Stimulated activated CD4-positive, alpha-beta T cell treated with anti-CD3 and anti-CD28 coated beads, Interleukin-1b, Interleukin-23, amount 100 ng/mL, for 24 hours (primary cell): ENCODE results near the gene SMYD3.

Source experiments
- DNase-seq, 4 experiments: peaks; one replicate each; pipeline ENCODE4 v3.0.0-alpha.2; 2020; ENCODE audit warnings: low read depth in 4 of 4, low spot score in 1 of 4

Gene SMYD3

DNA sequence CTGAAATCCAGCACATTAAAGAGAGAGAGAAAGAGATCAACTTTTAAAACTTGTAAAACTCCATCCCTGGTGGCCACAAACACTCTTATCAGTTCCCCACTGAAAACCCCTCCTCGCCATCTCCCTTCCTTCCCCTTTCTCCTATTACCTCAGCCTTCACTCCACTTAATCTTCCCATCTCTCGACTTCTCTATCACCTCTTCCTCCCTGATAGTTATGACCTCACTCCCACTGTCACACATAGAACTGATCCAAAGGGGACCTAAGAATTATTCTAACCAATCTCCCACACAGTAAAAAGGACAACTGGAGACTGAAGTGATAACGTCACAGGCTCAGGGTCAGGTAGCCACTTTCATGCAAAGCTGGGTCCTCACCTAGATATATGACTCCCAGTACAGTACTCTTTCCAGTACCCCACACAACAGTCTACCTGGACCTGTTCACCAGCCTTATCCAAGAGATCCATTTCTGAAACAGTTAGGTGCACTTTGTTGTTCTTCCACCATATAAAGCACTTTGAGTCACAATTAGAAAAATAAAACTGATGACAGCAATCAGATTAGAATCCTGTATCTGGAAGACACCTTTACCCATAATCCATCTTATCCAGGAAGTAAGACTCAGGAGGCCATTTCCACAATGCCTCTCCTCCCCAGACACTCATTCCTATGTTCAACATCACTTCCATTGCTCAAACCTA lies 324.8 kb downstream of the SMYD3 start:
- DNase-seq, result no peak

DNA sequence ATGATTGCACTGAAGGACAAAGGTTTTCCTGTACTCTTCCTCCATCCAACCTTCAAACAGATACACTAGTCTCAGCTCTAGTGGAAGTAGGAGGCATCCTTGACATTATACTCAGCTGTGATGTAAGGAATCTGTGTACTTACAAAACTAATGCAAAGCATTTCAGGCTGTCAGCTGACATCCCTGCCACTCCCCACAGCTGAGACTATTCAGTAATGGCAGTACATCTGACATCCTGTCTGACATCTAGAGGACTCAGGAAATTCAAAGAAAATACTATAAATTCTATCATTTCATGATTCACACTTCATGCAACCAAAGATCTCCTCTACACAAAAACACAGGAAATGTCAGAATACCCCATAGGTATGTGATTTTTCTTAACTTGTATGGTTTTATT lies 325.8 kb downstream of the SMYD3 start:
- DNase-seq, result no peak

DNA sequence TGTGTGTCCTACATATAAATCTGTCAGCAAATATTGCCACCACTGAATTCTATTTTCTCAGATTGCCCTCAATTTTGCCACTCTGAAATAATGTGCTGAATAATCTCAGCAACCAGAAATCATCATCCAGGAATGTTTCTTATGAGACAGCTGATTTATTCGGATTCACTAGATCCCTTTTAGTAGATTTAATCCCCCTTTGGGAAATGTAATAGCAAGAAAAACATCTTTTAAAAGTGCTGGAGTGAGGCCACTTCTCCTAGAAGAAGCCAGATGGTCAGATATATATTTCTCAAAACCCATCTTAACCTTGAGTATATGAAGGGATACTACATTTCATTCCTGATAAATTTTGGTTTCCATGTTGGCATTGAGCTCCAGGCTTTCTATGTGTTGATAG lies 327.7 kb downstream of the SMYD3 start:
- no peak for DNase-seq

DNA sequence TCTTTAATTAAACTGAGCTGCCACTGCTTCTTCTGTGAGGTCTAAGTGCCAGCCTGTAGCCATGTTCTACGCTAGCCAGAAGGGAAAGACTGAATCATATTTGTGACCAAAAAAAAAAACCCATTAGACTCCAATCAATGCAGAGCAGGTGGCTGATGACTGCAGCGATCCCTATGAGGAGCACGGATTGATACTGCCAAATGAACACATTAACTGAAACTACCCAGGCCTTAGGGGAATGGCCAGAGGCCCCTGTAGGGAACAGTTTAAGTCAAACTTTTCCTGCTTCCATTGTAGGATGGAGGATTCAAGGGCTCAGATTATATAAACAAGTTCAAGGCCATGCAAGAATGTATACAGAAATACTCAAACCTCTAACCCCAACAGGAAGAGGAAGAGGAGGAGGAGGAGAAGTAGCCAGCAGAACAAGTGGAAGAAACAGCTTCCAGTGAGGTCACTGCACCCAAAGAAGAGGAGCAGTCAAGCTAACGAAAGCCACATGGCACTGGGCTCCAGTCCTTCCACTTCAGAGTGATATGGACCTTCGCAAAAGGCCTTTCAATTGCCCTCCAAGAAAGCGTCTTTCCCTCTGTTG lies 328.3 kb downstream of the SMYD3 start:
- DNase-seq, result no peak

DNA sequence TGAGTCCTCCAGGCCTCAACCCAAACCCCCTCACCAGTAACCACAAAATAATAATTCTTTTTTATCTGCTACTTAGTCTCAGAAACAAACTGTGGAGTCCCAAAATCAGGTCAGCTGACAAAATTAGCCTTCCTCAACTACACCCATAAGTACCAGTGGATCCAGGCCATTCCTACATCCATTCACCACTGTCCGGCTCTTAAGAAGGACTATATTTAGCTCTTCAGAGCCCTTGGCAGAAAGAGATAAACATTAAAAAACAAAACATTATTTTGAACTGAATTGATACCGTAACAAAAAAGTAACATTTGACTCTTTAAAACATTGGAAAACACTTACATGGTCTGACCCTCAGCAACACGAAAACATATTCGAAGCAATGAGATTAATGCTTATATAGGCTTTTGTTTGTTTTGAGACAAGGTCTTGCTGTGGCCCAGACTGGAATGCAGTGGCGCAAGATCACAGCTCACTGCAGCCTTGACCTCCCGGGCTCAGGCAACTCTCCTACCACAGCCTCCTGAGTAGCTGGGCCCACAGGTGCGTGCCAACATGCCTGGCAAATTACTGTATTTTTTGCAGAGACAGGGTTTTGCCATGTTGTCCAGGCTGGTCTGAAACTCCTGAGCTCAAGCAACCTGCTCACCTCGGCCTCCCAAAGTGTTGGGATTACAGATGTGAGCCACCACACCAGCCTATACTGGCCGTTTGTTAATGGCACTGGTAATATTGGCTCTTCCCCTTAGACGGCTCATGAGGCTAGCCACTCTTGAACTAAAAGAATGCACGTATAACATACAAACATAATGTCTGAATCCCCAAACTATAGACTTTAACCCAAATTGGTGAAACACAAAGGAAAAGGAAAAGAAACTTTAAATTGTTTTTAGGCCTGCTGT lies 330.7 kb downstream of the SMYD3 start:
- no peak for DNase-seq

DNA sequence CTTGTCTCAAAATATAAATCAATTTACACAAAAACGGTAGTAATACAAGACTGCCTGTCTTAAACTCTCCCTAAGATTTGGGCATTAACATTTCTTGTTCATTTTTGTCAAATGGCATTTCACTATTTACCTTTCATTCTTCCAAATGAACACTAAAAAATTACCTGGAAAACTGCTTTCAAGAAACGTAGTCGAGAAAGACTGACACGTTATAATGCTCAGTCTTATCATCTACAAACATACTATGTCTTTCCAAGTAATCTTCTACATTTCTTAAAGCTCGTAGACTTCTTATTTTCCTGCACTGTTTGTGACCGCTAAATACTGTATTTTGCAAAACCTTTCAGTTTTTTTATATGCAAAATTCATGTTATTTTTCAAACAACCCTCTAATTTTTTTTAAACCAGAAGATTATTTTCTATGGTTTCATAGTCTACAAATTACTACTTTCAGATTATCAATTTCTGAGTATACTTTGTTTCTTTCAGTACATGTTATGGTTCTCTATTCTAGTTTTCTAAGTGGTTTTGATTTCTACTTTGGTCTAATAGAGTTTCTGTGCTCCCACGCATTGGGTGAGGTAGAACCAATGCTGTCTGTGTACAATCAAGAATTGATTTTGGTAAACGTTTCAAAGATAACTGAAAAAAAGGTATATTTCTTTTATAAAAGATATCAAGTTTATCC lies 336.4 kb downstream of the SMYD3 start:
- no peak for DNase-seq

DNA sequence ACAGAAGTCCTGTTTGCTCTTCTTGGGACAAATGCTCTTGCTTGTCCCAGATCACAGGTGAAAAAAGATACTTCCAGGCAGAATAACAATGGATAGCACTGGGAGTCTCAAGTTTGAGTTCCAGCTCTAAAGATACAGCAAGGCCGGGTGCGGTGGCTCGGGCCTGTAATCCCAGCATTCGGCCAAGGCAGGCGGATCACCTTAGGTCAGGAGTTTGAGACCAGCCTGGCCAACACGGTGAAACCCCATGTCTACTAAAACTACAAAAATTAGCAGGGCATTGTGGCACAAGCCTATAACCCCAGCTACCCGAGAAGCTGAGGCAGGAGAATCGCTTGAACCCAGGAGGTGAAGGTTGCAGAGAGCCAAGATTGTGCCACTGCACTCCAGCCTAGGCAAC lies 337.6 kb downstream of the SMYD3 start:
- no peak for DNase-seq

DNA sequence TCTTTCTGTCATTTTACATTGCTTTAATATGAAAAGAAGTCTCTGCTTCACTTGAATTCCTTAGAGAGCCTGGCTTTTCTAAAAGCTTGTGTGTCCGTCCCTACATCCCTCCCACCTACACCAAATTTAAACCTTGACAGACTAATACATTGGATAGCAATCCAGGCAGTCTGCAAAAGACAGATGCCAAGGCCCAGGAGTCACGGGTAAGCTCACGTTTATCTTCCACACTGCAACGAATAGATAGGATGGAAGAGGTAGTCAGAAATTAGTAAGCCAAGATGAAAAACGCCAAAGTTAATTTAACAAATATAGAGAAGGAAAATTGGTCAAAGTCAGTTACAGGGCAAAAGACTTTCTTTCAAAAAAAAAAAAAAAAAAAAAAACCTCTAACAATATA lies 338.1 kb downstream of the SMYD3 start:
- DNase-seq, result no peak

DNA sequence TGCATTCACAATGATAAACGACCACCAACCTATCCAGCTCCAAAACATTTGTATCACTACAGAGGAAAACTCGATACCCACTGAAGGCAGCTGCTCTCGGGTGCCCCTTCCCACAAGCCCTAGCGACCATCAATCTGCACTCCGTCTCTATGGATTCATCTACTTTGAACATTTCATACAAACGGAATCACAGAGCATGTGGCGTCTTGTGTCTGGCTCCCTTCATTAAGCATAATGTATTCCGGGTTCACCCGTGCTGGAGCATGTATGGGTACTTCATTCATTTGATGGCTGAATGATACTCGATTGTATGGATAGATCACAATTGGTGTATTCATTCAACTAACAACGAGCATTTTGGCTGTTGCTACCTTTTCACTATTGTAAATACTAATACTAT lies 340.2 kb downstream of the SMYD3 start:
- no peak for DNase-seq

DNA sequence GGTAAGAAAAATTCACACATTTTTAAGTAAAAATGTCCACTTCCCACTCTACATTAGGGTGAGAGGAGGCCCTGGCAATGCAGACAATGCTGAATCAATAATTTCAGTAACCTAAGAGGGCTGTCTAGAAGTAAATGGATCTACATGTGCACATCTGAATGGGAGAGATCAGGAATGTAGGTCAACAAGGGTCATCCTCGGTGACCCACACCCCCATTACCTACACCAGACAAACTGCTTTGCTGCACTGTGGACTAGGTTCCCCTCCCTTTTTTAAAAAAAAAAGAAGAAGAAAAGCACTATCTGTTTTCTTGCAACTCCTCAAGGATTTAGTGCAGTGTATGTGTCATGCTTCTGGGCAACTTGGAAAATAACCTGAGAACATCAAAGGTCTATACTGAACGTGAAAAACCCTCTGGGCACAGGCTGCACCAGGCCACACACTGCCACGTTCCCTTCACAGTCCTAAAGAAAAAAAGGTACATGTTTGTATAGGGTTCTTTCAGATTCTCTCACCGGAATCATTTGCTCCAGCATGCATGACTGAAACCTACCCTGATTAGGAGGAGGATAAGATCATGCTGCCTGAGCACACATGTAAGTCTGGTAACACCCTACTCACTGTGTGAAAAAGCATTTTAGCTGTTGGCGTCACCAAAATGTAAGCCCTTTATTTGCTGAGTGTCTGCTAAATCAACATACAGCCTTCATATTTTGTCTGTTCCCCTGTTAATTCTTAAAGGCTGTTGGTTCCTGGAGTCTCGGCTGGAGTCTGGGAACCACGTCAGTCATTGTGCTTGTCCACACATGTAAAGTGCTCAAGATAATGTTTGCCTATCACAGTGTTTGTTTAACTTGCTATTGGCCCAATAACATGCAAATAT lies 341.0 kb downstream of the SMYD3 start:
- no peak for DNase-seq

DNA sequence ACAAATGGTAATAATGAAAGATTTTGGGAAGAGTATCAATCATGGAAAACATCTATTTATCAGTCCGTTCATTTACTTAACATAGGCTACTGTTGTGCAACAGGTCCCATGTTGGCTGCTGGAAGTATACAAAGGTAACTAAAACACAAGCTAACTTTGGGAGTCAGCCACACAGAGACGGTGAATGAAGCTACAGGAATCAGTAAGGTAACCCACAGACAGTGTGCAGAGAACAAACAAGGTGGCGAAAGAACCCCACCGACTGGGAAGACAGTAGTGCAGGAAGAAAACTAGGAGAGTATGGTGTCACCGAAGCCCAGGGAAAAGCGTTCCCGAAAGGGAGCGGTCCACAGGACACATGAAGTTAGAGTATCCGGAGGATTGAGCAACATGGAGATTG lies 342.3 kb downstream of the SMYD3 start:
- DNase-seq, result no peak

DNA sequence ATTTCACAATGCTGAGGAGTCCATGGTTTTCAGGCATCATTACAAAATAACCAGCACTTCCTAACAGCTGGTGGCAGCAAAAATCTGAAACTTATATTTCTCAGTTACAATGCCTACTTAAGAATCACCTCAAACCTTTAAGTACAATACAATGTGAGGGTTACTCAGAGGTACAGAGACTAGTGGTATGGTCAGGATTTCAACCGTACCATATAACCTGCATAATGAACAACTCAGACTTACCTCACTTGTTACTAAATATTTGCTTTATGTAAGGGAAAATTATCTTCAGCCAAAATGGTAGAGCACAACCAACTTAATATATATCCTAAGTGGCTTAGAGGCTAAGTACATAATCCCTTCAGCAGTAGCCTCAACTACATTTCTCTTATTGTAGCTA lies 344.5 kb downstream of the SMYD3 start:
- no peak for DNase-seq

DNA sequence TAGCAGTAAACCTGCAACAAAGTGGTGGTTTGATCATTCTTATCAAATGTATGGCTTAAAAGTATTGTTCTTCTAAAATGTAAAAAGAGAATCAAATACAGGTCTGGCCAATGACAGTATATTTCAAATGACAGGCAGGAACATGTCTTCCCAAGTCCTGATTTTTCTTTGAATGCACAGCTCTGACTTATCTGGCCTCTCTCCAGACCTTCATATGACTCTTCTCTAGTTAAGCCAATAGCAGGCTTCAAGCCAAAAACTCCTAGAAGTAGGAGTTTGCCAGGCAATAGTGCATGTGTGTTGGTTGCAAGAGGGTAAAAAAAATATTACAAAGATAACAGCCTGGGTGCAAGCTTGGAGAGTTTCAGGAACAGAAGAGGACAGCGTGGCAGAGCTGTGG lies 345.5 kb downstream of the SMYD3 start:
- no peak for DNase-seq

DNA sequence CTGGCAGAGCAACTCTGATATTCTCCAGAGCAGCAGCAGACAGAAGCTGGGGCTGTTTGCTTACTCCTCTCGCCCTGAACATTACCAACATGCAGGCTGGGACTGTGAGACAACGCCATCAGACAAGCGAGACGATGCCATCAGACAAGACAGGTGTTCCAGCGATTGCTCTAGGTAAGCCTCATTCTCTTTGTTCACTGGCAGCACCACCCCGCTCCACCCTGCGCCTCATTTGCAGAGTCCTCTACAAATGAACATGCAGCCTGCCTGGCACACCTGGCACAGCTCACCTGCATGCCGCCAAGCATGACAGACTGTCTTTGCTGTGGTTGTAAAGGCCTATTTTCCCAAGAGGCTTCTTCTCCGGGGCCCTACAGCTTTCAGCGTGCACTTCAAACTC lies 346.2 kb downstream of the SMYD3 start:
- DNase-seq, result no peak

DNA sequence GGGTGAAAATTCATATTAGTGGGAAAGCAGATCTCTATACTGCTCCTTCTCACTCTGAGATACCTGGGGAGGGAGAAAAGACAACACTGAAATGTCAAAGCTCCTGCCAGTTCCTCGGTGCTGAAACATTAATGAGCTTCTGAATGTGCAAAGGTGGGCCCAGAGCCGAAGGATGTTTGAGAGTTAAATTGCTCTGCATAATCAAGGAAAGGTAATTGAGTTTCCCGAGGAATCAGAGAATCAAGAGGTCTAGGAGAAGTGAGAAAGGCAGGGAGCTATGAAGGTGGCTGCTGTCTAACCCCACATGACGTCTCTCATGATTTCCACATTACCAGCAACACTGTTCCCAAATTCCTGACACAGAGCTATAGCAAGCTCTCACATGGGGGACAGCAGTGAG lies 346.7 kb downstream of the SMYD3 start:
- DNase-seq, result no peak

DNA sequence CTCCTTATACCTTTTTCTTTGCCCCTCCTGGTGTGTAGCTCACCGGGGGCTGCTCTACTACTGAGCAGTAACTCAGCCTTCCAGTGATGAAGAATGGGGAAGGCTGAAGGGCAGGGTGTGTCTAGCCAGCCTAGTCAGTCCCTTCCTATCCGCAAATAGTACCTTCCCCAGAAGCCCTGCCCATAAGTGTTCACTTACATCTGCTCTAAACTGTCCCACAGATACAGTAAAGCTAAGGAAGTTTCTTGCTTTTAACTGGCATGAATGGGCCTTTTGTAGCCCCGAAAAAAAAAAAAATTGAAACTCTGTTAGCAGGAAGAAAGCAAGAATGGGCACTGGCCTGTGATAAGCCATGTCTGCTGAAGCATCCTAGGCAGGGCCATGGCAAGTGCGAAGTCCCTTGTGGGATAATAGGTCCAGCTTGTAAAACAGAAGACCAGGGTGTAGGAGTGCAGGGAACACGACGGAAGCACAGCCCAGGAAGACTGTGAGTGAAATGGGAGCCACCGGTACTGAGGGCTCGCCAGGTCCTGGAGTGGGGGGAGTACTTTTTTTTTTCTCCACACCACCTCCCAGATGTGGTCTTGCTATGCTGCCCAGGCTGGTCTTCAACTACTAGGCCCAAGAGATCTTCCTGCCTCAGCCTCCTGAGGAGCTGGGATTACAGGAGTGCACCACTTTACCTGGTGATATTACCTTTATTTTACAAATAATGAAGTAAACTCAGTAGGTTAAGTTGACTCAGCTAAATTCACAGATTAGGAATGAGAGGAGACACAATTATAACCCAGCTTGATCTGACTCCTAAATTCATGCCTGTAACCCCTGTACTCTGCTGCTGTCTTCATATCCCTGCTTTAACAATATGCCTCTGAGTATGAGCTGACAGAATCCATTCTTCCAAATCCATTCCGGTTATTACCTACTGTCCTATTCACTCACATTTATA lies 347.5 kb downstream of the SMYD3 start:
- DNase-seq, result no peak

DNA sequence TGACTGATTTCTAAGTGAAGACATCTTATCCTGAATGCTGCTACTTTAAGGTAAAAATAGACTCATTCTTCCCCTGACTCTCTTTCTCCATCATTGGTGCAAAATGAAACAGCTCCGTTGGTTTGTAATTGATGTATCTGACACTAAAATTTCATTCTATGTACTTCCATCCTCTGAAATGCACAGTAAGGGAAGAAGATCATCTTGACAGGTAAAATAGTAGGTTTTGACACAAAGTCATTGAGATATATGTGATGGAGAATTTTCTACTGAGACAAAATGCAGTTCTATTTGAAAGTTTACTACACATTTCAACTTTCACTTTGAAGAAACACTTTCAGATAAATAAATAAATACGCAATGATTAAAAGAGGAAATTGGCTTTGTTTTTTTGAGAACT lies 348.9 kb downstream of the SMYD3 start:
- DNase-seq, result no peak

DNA sequence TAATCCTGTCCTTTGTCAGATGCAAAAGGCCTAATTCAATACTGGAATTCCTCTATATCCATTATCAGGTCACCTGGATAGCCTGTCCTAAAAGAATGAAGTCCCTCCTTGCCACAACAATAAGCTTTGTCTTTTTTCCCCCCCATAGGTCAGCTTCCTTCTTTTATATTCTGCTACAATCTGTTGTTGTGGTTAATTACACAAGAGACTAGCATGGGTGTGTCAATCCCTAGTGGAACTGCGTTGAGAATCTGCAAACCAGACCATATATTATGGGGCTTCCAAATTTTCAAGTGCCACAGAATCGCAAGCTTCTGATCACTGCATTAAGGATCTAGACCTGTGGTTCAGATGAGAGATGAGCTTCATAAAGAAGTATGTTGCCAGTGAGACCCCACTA lies 349.6 kb downstream of the SMYD3 start:
- DNase-seq, result no peak

DNA sequence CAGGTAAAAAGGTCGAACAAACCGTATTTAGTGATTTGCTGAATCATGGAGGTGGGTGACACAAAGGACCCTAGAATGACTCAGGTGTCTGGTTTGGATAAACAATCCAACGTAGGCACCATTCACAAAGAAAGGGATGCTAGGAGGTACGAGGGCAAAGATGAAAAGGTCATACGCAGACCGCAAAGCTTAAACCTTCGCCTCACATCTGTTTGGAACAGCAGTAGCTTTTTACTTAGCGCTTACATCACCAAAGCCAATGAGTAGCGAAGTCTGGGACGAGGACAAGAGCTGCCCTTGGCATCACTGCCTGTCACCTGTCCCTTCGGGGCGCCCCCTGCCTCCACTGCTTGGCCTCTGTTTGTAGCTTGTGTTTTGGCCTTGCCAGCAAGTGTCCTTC lies 350.2 kb downstream of the SMYD3 start:
- no peak for DNase-seq

DNA sequence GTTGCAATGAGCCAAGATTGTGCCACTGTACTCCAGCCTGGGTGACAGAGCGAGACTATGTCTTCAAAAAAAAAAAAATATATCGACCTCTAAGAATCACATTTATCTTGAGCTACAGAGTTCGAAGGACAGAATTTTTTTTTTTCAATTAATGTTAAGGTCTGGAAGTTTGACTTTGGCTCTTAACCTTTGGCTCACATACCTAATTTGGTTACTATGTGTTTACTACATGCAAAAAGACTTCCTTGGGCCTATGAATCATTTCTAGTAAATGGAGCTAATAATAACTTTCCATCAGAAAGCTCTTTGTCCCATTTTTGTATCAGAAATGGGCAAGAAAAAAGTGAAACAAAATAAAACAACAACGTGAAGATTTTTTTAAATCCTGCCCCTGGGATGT lies 351.2 kb downstream of the SMYD3 start:
- no peak for DNase-seq
